Measurements from ENCODE around the gene RHBDF1. TPM values are rescaled to one million over a fixed set of nuclear protein-coding genes. Genes with fewer than 3 reads are reported as not detected.

The RHBDF1 gene
- total RNA-seq, 1 donor from 2014 or later: 46.5 TPM

DNA sequence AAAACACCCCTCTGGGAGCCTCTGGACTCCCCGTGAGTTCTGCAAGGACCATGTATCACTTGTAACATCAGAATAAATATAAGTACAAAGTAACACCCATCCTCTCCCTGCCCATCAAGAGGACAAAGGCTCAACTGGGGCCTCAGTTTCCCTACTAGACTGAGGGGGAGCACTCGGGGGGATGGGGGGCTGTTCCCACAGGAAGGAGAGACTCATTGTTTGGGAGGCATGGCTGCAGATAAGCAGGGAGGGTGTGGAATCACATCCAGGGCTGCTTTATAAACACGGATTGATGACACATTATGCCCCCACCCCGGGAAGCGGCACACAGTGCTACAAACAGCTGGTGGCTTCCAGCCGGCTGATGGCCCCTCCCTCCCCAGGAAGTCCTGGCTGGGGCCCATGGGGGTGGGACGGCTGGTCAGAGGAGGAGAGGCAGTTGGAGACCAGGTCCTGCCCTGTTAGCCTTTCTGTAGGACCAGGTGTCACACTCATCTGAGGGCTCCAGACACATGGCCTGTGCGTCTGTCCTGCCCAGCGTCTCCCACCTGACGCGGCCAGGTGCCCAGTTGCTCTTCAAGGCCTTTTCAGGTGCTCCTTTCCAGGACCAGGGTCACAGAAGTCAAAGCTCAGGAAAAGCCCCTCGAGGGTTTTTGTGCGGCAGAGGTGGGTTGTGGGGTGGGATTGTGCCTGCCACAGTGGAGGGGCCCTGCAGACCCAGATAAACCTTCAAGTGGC is 4.3 kb upstream of the RHBDF1 start:
- Mint-ChIP-seq H3K27ac (ENCODE audit: unreplicated experiment) (peak overlapping the region; percentile 43), H3K4me1 (peaks cover 51% of the 10 kb centered on the region), H3K9me3 (no peaks in the 10 kb centered on the region), H3K4me3 (peak overlapping the region; percentile 86), H3K27me3 (ENCODE audit: low read depth) (peaks cover 3% of the 10 kb centered on the region), H3K36me3 (ENCODE audit: low read depth) (no peaks in the 10 kb centered on the region)
- TF ChIP-seq, protein P1, sequence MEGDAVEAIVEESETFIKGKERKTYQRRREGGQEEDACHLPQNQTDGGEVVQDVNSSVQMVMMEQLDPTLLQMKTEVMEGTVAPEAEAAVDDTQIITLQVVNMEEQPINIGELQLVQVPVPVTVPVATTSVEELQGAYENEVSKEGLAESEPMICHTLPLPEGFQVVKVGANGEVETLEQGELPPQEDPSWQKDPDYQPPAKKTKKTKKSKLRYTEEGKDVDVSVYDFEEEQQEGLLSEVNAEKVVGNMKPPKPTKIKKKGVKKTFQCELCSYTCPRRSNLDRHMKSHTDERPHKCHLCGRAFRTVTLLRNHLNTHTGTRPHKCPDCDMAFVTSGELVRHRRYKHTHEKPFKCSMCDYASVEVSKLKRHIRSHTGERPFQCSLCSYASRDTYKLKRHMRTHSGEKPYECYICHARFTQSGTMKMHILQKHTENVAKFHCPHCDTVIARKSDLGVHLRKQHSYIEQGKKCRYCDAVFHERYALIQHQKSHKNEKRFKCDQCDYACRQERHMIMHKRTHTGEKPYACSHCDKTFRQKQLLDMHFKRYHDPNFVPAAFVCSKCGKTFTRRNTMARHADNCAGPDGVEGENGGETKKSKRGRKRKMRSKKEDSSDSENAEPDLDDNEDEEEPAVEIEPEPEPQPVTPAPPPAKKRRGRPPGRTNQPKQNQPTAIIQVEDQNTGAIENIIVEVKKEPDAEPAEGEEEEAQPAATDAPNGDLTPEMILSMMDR (conservative IDR thresholded peaks at IDR 0.05): no peak
- no peak for DNase-seq (ENCODE audit: low read depth, low spot score)

DNA sequence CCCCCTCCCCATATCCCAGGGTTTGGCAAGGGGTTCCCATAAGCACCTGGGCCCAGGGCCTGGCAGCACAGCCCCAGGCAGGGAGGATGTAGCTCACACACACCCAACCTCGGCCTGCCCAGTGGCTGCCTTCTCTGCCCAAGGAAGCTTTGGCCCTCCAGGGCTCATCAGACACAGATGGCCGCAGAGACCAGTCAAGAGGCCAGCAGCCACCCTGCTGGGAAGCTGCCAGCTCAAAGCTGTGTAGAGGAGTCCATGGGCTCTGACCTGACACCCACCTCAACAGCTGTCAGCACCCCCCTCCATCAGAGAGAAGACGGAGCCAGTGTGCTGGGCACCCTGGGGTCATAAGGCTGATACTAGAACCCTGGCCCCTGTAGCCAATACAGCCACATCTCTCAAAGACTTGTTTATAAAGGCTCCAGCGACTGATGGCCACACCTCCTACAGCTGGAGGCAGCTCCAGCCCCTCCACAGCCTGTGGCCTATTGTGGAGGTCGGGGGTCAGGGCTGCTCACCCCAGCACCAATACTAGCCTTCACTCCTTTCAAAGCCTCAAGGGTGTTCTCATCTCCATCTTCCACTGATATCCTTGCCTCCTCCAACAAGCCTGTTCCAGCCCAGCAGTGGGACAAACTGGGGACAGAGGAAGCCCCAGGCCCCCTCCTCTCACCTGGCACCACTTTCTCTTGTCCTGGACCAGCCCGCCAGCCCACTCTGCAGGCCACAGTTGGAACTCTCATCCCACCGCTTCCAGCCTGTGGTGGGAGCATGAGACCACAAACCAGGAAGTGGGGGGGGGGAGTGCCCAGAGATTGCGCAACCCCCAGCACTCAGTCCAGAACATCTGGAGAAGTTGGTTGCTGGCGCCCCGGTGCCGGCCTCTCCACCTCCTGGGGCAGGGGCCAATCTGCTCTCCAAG is 3.4 kb upstream of the RHBDF1 start:
- Mint-ChIP-seq H3K27ac (ENCODE audit: unreplicated experiment) (peak overlapping the region; percentile 86), H3K4me3 (peak overlapping the region; percentile 86), H3K36me3 (ENCODE audit: low read depth) (no peaks in the 10 kb centered on the region), H3K4me1 (peaks cover 57% of the 10 kb centered on the region), H3K27me3 (ENCODE audit: low read depth) (peaks cover 3% of the 10 kb centered on the region), H3K9me3 (no peaks in the 10 kb centered on the region)
- DNase-seq (ENCODE audit: low read depth, low spot score): peak; percentile 41
- TF ChIP-seq, protein P1 (conservative IDR thresholded peaks at IDR 0.05): no peak

DNA sequence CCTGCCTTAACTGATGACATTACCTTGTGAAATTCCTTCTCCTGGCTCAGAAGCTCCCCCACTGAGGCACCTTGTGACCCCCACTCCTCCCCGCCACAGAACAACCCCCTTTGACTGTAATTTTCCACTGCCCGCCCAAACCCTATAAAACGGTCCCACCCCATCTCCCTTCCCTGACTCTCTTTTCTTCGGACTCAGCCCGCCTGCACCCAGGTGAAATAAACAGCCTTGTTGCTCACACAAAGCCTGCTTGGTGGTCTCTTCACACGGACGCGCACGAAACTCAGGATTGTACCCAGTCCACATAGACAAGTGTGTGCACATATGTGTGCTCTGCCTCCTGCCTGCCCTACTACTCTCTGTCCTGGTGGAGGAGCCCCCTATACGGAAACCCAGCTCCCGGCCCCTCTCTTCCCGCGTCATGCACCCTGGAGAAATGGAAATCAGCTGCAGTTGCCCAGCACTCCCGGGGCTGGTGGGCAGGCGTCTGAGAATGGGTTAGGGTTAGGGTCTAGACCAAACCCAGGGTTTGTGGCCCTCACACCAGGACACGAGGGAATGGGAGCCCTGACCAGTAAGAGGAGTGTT is 2.4 kb upstream of the RHBDF1 start:
- Mint-ChIP-seq H3K9me3 (no peaks in the 10 kb centered on the region), H3K36me3 (ENCODE audit: low read depth) (no peaks in the 10 kb centered on the region), H3K4me3 (peak overlapping the region; percentile 92), H3K27ac (ENCODE audit: unreplicated experiment) (peak overlapping the region; percentile 37), H3K4me1 (peaks cover 60% of the 10 kb centered on the region), H3K27me3 (ENCODE audit: low read depth) (peaks cover 3% of the 10 kb centered on the region)
- DNase-seq (ENCODE audit: low read depth, low spot score): no peak
- TF ChIP-seq, protein P1 (conservative IDR thresholded peaks at IDR 0.05): no peak

DNA sequence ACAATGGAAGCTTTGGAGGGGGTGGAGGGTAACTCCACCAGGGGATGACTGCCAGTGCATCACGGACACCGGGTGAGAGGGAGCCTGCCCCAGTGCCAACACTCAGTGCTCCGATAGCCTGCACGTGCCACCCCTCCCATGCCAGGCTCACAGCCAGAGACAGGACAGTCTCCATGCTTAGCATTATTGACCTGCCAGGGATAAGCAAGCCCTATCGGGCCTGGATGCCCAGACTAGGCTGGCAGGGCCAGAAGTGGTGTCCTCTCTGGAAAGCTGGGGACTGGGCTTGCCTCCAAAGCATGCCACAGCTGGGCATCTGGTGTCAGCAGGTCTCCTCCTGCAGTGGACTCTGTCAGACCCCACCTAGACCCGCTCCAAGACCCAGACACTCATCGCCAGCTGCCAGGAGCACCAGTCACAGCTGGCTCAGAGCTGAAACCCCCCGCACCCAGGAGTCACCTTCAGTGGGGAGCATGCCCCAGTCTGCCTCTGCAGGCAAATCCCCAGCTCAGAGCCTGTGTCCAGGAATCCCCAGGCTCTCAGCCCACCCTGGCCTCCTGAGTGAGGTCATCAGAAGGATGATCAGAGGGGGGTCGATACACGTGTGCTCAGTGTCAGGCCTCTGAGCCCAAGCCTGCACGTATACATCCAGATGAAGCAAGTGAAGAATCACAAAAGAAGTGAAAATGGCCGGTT is 1.8 kb upstream of the RHBDF1 start:
- Mint-ChIP-seq H3K27ac (ENCODE audit: unreplicated experiment) (peak overlapping the region; percentile 37), H3K9me3 (no peaks in the 10 kb centered on the region), H3K27me3 (ENCODE audit: low read depth) (peaks cover 3% of the 10 kb centered on the region), H3K4me3 (peak overlapping the region; percentile 92), H3K36me3 (ENCODE audit: low read depth) (no peaks in the 10 kb centered on the region), H3K4me1 (peaks cover 65% of the 10 kb centered on the region)
- TF ChIP-seq, protein P1 (conservative IDR thresholded peaks at IDR 0.05): no peak
- DNase-seq (ENCODE audit: low read depth, low spot score): no peak
